ENCODE results near the gene FAM3C.
A peak's percentile ranks its signal among the peaks of the same experiment; 100 is the strongest.
"Not testable (repeated sequence)": the region's sequence is repeated elsewhere in the genome, so short reads cannot be mapped to it uniquely, and the experiment has no call there.

Gene FAM3C, protein sequence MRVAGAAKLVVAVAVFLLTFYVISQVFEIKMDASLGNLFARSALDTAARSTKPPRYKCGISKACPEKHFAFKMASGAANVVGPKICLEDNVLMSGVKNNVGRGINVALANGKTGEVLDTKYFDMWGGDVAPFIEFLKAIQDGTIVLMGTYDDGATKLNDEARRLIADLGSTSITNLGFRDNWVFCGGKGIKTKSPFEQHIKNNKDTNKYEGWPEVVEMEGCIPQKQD

DNA sequence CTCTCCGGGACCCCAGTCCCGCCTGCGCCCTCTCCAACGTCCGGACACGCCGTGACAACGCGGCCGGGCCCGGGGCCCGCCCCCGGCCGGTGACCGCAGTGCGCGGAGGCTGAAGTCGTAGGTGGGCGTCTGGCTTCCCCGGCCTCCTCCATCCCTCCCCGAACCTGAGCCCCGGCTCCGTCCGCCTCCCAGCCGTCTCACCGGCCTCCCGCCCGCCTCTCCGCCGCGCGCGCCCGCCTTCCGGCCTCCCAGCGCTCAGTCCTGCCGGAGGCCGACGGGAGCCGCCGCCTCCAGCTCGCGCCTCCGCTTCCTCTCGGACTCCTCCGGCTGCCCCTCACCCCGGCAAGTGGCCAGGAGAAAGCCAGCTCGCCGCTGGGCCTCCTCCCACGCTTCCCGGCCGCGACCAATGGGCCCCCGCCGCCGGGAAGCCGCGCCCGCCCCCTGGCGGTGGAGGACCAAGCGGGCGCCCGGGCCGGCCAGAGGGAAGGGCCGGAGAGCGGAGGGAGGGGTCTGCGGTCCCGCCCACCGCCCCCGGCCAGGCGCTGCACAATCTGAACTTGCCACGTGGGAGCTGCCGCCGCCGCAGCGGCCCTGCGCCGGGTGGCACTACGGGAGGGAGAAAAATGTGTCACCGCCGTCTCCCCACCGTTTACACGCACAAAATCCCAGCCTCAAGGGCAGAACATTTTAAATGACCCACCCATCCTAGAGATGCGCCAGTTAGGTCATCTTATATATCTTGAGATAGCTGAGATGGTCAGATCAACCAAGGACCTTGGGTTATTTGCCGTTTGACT lies at the start of gene FAM3C:
Gene FAM3C, minus strand, starts transcription at position 348 of the 797 bp plus-strand sequence. CDS start 13,339 bp downstream, outside the sequence.
- DNase-seq (ENCODE audit: low read depth), result peak; percentile 83

DNA sequence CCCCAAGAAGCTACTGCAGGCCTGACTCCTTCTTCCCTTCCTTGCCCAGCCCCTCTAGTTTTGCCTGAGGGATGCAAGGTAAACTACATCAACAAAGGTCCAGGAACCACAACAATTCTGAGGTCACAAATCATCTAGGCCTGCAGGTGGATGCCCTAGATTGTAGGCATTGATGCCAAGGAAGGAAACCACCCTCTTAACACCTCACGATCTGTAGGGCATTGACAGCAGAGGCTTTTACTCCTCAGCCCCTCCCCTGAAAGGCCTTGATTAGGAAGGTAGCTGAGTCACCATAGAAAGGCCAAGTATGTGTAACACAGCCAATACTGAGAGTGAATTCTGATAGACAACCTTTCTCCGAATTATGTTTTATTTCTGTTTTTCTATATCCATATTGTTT lies 46.7 kb upstream of the FAM3C start:
- no peak for DNase-seq (ENCODE audit: low read depth)

- DNase-seq (ENCODE audit: low read depth), result no peak
These were observed 44.9 kb upstream of the FAM3C start for GRCh38 chr7:121440857-121441503.

GRCh38 chr7:121438043-121438955 lies 42.2 kb upstream of the FAM3C start:
- peak; percentile 49 for DNase-seq (ENCODE audit: low read depth)

GRCh38 chr7:121437470-121437869 lies 41.4 kb upstream of the FAM3C start:
- no peak for DNase-seq (ENCODE audit: low read depth)

DNA sequence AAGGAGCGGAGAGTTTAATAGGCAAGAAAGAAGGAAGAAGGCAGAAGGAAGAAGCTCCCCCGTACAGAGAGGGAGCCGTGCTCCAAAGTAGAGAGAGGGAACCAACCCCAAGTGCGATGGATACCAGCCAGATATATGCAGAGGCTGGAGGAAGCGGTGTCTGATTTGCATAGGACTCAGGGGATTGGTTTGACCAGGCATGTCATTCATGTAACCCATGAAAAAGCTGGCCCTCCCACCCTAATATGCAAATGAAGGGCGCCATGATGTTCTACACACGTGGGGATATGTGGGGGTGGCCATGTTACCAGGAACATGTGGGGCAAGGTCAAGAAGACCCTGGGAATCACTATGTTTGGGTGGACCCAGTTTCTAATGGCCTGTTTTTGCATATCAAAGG lies 40.6 kb upstream of the FAM3C start:
- DNase-seq (ENCODE audit: low read depth), result no peak

GRCh38 chr7:121436136-121436535 lies 40.0 kb upstream of the FAM3C start:
- no peak for DNase-seq (ENCODE audit: low read depth)

DNA sequence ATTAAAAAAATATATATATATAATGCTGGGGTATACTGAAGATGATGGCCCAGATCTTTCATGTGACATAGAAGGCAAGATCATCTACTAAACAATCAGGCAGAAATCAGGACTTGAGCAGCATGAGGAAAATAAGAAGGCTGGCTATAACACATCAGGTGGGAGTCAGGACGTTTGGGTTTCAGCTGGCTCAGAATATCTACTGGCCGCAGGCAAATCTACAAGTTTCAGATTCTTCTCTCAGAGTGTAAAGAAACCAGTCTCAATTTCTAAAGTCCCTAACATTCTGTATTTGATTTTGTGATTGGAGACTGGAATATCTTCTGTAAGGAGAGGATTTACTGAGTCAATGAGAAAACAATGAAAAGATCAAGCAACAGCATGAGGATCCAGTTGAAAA lies 37.7 kb upstream of the FAM3C start:
- no peak for DNase-seq (ENCODE audit: low read depth)

DNA sequence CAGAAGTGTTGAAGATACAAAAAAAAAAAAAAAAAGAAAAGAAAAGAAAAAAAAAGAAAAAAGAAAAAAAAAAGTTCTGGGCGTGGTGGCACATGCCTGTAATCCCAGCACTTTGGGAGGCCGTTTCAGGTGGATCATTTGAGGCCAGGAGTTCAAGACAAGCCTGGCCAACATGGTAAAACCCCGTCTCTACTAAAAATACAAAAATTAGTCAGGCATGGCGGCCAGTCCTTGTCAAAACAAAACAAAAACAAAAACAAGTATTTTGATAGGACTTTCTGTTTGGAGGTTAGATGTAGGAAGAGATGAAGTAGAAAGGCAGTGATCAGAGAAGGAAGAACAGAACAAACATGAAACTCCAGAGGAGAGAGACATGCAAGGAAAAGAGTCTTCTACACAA lies 36.4 kb upstream of the FAM3C start:
- not testable (repeated sequence) for DNase-seq (ENCODE audit: low read depth)

GRCh38 chr7:121431996-121432395 lies 35.9 kb upstream of the FAM3C start:
- DNase-seq (ENCODE audit: low read depth), result no peak

DNA sequence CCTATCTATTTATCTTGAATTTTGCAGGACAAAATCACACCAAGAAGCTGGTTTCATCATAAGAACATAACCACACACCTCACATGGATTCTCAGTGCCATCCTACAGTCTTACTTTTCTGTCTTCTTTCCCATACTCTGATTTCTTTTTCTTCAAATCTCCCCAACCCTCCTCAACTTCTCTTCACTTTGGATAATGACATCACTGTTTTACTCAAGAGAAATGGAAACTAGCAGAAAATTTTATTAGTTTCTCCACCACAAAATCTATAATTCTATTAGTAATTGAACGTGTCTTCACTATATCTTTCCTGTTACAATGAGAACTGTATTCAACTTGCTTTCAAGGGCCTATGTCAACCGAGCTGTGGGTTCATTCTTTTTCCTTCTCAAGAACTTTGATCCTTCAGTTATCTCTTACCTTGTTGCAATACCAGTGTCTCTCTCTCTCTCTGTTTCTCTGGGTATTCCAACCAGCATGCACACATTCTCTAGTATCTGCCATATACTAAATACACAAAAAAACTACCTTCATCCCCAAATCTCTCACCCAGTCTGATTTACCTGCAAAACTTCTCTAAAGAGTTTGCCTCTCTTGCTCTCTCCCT lies 35.4 kb upstream of the FAM3C start:
- DNase-seq (ENCODE audit: low read depth), result no peak

GRCh38 chr7:121430558-121430957 lies 34.5 kb upstream of the FAM3C start:
- DNase-seq (ENCODE audit: low read depth), result no peak

DNA sequence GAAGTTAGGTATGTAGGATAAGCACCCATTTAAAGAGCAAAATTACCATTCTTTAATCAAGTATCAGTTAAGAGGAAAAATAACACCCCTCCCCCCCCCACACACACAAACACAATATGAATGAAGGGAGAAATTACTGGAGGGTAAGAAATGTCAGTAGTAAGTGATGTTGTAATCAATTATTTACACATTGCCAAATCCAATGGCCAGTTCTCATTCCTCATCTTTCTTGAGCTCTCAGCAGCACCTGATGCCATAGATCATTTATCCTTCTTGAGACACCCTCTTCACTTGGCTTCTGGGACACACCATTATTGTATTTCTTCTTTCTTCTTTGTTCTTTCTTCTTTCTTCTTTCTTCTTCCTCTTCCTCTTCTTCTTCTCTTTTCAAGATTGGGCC lies 33.7 kb upstream of the FAM3C start:
- DNase-seq (ENCODE audit: low read depth), result no peak

- DNase-seq (ENCODE audit: low read depth), result no peak
These were observed 32.9 kb upstream of the FAM3C start for GRCh38 chr7:121428855-121429489.

DNA sequence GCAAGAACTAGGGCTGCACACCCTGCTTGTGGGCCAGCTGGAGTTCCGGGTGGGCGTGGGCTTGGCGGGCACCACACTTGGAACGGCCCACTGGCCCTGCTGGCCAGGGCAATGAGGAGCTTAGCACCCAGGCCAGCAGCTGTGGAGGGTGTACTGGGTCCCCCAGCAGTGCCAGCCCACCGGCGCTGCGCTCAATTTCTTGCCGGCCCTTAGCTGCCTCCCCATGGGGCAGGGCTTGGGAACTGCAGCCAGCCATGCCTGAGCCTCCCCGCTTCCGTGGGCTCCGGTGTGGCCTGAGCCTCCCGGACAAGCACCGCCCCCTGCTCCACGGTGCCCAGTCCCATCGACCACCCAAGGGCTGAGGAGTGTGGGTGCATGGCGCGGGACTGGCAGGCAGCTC lies 25.6 kb upstream of the FAM3C start:
- DNase-seq (ENCODE audit: low read depth), result not testable (repeated sequence)

DNA sequence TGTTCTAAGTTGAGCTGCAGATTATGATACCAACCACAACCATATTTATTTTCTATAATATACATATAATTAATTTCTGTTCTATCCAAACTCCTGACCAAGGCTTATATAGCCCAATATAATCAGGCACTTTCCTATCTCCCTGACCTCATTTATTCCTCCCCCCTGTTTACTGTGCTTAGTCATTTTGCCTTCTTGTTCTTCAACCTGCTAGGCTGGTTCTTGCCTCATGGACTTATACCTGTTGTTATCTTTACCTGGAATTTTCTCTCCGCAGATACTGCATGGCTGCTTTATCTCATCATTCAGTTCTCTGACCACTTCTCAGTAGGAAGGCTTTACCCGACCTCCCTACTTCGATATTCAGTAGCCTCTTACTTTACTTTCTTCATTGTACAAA lies 24.9 kb upstream of the FAM3C start:
- no peak for DNase-seq (ENCODE audit: low read depth)

GRCh38 chr7:121419201-121420148 lies 23.4 kb upstream of the FAM3C start:
- no peak for DNase-seq (ENCODE audit: low read depth)

DNA sequence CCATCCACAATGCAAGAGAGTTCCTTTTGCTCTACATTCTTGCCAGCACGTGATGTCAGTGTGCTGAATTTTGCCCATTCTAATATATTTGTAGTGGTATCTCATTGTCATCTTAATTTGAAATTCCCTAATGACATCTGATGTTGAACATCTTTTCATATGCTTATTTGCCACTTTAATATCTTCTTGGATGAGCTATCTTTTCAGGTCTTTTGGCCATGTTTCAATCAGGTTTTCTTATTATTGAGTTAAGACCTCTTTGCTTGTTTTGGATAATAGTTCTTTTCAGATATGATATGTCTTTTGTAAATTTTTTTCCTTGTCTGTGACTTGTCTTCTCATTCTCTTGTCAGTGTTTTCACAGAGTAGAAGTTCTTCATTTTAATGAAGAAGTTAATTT lies 20.4 kb upstream of the FAM3C start:
- DNase-seq (ENCODE audit: low read depth), result no peak

DNA sequence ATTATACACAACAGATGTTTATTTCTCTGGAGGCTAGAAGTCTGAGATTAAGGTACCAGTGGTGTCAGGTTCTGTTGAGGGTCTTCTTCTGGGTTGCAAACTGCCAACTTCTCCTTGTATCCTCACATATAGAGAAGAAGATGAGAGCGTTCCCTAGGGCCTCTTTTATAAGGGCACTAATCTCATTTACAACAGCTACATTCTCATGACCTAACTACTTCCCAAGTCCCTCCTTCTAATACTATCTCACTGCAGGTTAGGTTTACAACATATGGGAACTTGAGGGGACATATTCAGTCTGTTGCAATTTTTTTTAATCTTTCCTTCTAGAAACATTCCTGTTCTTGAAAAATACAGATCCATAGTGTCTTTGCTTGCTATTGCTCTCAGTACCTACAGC lies 18.3 kb upstream of the FAM3C start:
- DNase-seq (ENCODE audit: low read depth), result no peak

GRCh38 chr7:121411597-121411979 lies 15.5 kb upstream of the FAM3C start:
- no peak for DNase-seq (ENCODE audit: low read depth)
